LNCAP (cell line): Measurements from ENCODE around the gene GPR32.

ENCODE experiments used
- TF ChIP-seq, protein P1 (sequence below): fragments of 450-650 bp; IDR thresholded peaks from 2 replicates; pipeline ENCODE4 v1.5.1; 2017; ENCODE audit warnings: mild to moderate bottlenecking

The GPR32 gene

DNA sequence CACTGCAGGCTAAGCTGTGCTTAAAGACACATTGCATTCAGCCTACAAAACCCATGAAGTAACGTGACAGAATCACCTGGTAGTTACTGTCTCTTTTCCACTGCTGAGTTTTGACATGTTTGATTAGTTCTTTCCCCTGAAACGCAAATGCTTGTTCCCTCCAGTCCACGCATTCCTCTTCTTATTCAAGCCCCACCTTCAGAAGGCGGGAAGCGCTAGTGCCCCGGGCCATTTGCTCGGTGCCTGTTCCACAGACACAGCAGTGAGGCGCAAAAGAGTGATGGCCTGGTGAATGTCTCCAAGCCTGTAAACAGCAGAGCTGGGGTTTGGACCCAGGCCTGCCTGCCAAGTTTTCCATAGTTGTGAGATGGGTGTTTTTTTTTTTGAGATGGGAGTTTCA lies 30.8 kb downstream of the GPR32 start:
- TF ChIP-seq, protein P1, sequence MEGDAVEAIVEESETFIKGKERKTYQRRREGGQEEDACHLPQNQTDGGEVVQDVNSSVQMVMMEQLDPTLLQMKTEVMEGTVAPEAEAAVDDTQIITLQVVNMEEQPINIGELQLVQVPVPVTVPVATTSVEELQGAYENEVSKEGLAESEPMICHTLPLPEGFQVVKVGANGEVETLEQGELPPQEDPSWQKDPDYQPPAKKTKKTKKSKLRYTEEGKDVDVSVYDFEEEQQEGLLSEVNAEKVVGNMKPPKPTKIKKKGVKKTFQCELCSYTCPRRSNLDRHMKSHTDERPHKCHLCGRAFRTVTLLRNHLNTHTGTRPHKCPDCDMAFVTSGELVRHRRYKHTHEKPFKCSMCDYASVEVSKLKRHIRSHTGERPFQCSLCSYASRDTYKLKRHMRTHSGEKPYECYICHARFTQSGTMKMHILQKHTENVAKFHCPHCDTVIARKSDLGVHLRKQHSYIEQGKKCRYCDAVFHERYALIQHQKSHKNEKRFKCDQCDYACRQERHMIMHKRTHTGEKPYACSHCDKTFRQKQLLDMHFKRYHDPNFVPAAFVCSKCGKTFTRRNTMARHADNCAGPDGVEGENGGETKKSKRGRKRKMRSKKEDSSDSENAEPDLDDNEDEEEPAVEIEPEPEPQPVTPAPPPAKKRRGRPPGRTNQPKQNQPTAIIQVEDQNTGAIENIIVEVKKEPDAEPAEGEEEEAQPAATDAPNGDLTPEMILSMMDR: no peak

DNA sequence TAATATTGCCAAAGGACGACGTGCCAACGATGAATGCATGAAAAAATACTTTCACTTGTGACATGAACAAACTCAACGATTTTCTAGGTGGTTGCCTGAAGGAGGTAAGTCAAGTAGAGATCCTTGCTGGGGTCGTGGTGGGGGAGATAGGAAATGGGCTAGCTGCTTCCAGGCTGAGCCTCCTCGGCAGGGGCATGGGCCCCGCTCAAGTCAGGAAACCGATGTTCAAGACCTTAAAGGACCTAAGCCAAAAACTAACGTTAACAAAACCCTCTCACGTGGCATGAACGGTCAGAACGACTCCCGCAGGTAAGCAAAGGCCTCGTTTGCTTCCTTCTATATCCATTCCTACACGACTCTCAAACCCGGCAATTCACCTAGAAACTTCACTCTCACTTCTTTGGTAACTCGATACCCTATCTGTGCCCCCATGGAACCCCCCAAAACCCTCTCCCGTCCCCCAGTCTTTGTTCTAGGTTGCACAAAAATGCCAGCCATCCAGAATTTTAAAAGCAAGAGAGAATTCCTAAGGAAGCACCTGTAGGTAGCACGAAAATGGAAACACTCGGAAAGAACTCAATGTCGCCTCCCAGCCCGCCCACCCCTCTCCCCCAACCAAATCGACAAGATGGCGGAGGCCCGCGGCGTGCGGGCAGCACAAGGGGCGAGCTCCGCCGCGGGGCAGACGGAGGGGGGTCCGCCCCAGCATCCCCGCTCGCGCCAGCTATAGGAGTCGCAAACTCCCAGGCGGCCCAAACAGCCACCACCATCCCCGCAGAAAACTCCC lies 33.6 kb downstream of the GPR32 start:
- TF ChIP-seq, protein P1: no peak

DNA sequence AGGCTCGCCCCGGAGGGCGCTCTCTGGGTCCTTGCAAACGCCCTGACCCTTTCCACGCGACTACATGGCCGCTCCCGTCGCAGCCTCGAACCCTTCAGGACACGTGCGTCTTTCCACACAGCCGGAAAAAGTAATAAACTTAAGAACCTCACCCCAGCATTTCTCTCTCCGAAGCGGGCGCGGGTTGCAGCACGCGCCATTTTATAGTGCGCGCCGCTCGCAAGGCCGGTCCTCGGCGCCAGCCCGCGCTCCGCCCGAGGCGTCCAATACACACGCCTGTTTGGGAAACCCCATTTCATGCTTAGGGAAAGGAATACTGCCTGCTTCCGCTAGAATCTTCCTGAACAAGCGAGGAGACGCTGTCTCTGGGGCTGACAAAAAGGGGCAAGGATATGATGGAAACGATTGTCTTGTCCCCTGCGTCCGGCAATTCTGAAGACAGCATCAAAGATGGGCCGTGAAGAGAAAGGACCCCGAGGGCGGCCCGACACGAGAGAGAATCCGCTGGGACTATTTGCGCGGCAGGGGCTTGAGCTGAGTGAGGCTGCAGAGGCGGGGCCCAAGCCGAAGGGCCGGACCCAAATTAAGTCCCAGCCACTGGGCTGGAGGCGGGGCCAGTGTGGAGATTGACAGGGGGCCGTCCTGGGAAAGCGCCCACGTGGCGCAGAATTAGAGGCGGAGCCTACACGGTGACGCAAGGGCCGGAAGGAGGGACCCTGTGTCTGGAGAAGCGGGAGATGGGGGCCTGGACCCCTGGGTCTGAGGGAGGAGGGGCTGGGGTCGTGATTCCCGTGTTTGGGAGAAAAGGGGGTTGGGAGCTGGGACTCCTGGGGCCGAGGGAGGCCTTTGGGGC lies 34.4 kb downstream of the GPR32 start:
- TF ChIP-seq, protein P1: no peak

DNA sequence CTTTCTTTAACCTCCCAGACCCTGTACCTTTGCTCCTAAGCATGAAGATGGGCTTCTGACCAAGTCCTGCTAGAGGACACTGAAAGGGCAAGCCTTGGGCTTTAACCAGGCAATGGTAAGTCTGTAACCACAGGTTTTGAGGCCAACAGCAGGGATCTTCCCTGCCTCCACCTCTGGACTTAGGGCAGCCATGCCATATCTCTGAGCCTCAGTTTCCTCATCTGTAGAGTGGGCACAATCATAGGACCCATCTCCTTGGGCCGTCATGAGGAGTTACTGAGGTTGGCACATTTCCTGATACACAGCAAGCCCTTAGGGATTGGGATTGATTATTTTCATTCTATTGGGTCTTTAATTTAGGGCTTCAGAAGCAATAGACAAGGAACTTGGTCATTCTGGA lies 38.6 kb downstream of the GPR32 start:
- TF ChIP-seq, protein P1: no peak

DNA sequence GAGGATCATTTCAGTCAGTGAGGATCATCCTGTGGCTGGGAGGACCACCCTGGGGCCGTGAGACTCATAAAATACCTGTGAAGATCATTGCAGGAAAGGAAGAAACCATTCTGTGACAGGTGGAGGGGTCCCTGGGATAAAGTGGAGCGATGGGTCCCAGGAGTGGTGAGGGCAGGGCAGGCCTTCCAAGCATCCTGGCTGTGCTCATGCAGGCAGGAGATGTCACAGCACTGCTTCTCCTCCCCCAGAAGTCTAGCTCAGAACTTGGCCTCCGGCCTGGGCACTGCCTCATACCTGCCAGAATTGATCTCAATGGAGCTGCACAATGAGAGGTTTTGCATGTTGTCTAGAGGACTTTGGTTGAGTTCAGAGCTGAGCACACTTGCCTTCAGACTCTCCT lies 42.2 kb downstream of the GPR32 start:
- TF ChIP-seq, protein P1: no peak

DNA sequence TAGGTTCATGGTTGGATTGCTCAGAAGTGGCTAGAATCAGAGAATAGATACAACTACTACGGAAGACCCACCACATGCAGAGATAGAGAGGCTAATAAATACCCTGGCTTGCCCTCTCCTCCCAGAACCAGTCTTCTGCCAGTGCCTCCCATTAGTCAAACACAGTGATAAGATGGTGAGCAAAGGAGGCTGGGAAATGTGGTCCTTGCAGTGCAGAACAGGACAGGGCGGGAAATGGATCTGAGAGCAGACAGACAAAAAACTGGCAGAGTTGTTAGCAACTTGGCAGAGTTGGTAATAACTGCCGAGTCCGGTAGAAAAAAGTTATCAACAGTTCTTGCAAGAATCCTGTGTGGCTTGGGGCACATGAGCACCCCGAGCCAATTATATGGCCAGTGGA lies 44.6 kb downstream of the GPR32 start:
- TF ChIP-seq, protein P1: no peak

DNA sequence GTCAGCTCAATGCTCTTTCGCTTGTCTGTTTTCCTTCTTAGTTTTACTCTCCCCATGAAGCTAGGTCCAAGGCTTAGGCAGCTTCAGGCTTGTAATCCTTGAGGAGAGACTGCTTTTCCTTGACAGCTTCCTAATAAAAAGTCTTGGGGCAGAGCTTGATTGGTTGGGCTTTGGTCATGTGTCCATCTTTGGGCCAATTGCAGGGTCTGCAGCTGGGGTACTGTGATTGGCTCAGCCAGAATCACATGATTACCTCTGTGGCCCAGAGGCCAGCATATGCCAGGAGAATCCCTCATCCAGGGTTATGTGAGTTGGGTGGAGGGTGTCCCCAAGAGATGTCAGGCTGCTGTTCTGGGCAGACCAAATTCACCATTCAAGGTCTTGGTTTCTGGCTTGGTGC lies 45.2 kb downstream of the GPR32 start:
- TF ChIP-seq, protein P1: no peak
